Stimulated activated CD8-positive, alpha-beta memory T cell treated with anti-CD3 and anti-CD28 coated beads, Interleukin-15, amount 100 ng/mL, for 24 hours (primary cell): ENCODE measurements around the gene PTPN14.

Experiments
- DNase-seq: peaks from one replicate; pipeline ENCODE4 v3.0.0-alpha.2; 2020; ENCODE audit warnings: low read depth

The PTPN14 gene

DNA sequence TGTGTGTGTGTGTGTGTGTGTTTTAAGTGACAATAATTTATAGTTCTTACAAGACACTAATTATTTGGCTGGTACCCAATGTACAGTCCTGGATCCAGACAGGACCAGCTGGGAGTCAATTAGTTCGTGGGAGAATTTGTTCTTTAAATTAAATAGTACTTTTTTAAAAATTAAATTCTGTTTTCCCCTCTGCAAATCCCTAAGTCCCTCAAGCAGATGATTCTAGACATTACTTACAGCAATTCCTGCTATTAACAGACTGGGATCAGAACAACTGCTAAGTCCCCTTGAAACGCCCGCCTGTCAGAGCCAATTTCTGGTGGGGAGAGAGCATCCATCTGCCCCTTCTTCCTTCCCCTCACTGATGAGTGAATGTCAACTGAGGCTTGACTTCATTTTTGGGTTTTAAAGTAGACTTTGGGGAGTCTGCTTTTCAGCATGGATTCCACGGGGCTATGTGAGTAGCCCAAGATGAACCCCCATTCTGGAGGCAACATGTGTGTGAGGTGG lies 186.6 kb downstream of the PTPN14 start:
- no peak for DNase-seq

- no peak for DNase-seq
Observed at GRCh38 chr1:214364386-214364785, 187.0 kb downstream of the PTPN14 start.

GRCh38 chr1:214363386-214363785 lies 188.0 kb downstream of the PTPN14 start:
- DNase-seq: no peak

DNA sequence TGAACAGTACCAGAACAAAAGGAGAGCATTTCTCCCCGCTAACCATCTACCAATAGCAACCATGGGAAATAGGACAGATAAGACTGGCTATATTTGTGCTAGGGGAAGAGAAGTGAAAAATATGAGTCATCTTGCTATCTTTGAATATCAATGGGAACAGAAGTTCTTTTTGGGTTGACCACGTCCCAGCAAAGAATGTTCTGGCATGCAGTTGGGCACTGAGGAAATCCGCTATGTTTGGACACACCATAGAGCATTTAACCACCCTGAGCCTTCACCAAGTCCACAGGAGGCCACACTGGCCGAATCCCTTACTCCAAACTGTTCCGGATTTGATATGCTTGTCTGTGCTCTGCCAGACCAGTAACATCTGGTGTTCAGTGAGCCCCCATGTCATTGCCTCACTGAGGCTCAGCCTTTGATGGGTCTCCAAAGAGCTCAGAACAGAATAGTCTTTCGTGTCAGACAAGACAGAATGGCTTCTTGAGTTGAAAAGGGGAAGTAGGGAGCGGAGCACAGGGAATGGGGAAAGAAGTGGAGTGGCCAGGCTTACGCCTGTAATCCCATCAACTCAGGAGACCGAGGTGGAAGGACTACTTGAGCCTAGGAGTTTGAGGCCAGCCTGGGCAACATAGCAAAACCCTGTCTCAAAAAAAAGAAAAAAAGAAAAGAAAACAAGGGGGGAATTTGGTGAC lies 189.1 kb downstream of the PTPN14 start:
- DNase-seq: no peak

DNA sequence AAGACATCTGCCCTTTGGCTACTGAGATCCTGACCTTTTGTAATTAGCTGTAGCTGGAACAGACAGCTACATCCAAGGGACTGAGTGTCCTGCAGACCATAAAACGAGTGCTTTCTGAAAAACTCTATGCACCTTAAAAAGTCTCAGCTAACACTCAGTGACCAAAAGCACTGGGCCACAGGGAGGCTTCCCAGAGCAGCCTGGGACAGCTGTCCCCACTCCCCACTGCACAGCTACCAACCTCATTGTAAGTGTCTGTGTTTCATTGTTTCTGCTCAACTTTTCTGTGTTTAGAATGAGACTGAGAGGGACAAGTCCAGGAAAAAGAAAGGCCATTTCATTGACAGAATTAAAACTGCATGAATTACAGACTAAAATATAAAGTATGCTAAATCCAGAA lies 189.8 kb downstream of the PTPN14 start:
- DNase-seq: no peak

DNA sequence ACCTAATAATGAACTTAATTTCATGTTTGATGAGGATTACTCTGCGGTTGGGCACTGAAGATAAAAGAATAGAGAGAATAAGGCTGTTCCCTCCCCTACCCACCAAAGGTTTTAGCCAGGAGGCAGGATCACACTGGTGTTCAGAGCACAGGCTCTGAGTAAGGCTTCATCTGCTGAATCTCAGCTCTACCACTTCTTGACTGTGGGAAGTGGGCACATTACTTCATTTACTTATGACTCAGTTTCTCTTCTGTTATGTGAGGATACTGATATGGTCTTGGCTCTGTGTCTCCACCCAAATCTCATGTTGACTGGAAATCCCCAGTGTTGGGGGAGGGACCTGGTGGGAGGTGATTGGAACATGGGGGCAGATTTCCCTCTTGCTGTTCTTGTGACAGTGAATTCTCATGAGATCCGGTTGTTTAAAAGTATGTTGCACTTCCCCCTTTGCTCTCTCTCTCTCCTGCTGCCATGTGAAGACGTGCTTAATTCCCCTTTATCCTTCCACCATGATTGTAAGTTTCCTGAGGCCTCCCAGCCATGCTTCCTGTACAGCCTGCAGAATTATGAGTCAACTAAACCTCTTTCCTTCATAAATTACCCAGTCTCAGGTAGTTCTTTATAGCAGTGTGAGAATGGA lies 190.8 kb downstream of the PTPN14 start:
- DNase-seq: no peak

DNA sequence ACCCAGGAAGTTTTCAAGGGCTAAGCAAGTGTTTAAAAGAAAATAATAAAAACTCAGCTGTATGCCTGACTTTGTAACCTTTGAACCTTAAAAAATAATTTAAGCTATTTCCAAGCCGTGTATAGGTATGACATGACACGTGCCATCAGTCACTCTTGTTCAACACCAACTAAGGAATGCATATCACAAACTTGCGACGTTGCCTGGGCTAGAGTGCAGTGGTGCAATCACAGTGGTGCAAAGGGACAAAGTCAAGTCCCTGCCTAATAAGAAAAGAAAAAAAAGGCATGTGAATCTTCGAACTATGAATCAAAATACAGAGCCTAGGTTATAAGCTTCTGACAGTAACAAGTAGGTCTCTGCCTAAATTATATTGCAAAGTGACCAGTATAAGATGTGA lies 191.3 kb downstream of the PTPN14 start:
- DNase-seq: no peak

GRCh38 chr1:214354440-214355148 lies 196.8 kb downstream of the PTPN14 start:
- no peak for DNase-seq

- DNase-seq: no peak
Observed at GRCh38 chr1:214352838-214353237, 198.6 kb downstream of the PTPN14 start.

DNA sequence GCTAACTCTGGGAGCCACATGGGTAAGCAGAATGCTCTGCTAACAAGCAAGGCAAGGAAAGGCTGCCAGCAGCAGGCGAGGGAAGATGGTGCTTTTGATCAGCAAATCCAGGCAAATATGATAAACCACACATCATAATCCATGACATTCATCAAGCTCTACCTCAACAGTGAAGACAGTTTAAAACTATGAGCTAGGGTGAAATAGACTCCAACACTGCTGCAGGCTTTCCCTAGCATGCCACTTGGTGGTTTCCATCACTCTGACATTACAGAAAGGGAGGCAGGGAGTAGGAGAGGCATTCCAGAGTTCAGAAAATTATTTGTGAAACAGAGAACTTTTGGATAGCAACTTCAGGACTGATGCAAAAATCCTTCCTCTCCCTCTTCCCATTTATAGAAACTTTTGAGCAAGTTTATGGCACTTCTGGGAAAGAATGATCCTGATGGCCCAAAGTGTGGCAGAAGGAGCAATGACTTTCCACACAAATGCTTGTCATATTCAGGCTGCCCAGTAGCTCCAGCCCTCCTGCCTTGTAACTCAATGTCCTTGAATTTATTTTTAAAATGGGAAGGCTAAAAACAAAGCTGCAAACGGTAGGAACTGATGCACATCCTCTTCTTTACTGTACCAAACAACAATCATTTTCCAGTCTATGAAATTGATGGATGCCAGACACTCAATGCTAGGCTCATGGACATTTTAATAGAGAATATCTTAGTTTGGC lies 199.7 kb downstream of the PTPN14 start:
- DNase-seq: no peak

DNA sequence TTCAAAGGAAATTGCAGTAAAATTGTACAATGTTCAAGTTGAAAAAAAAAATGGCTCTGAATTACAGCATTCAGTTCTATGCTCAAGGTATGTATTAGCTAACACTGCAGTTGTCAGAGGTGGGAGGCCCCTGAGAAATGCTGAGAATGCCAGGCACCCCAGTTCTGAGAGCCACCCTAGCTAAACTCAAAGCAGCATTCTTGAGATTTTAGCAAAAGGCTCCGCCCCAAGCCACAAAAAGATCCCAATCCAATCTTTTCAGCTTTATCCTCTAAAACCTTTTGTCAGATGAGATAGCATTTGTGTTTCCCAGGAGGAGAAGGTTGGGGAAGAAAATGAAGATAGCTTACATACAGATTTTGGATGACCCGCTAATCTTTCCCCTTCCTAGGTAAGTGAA lies 201.6 kb downstream of the PTPN14 start:
- no peak for DNase-seq

GRCh38 chr1:214349008-214349407 lies 202.4 kb downstream of the PTPN14 start:
- no peak for DNase-seq

GRCh38 chr1:214344897-214345296 lies 206.5 kb downstream of the PTPN14 start:
- DNase-seq: no peak

- no peak for DNase-seq
Observed at GRCh38 chr1:214342525-214342924, 208.9 kb downstream of the PTPN14 start.

GRCh38 chr1:214341932-214342331 lies 209.5 kb downstream of the PTPN14 start:
- DNase-seq: no peak

GRCh38 chr1:214341459-214341858 lies 209.9 kb downstream of the PTPN14 start:
- DNase-seq: no peak

- DNase-seq: no peak
Observed at GRCh38 chr1:214338212-214338611, 213.2 kb downstream of the PTPN14 start.

- no peak for DNase-seq
Observed at GRCh38 chr1:214337511-214337910, 213.9 kb downstream of the PTPN14 start.

DNA sequence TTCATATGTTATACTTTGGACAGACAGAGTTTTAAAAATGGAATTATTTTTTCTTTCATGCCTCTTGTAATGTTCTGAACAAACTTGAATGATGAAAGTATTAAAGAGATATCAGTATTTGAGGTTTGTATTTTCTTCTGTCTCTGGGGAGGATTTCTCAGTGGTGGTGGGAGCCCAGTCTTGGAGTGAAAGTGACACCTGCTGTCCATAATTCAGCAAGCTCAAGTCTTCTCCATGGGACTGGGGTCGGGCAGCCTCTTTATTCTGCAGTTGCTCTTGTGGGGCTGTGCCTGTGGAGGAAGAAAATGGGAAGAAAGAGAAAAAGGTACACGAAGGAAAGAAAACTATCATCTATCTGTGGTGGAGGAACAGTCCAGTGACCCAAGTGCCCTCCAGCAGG lies 214.4 kb downstream of the PTPN14 start:
- DNase-seq: no peak

- no peak for DNase-seq
Observed at GRCh38 chr1:214335567-214335966, 215.8 kb downstream of the PTPN14 start.

- DNase-seq: no peak
Observed at GRCh38 chr1:214332946-214333798, 218.2 kb downstream of the PTPN14 start.
